Thyroid gland (tissue), 4 donors: ENCODE data around the gene LIN7A.

Source experiments
- POLR2A ChIP-seq, 2 donors: fragments of 450-650 bp; IDR thresholded peaks; one replicate each; pipeline ENCODE4 v1.6.1; 2017; ENCODE audit warnings: antibody characterized with exemption in 2 of 2, mild to moderate bottlenecking in 2 of 2, moderate library complexity in 1 of 2
- TF ChIP-seq, protein P1 (sequence below), 6 experiments: fragments of 200-600 bp in 3 of 6; fragments of 450-650 bp in 3 of 6; sonication (generic) in 3 of 6; IDR thresholded peaks; one replicate each; pipeline ENCODE4 v1.5.1; 2016 to 2019; ENCODE audit warnings: antibody characterized with exemption in 6 of 6, mild to moderate bottlenecking in 2 of 6, inconsistent platforms in 1 of 6, moderate library complexity in 1 of 6

DNA sequence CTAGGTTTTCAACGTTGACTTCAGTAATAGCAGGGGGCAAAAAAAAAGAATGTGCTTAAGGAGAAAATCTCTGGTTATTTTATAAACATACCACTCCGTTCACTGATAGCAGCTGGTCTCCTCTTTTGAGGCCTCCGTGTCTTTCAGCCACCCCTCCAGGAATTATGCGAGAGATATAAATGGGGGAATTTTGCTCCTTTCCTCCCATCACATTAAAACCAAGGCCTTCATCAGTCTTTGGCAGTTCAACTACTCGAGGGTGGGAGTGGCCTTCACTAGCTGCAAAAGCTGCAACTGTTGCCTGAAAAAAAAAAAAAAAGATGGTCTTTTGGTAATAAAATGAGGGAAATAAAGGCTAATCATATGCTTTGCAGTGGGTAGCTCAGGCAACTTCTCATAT, 92.1 kb downstream of the LIN7A start:
- TF ChIP-seq, protein P1, sequence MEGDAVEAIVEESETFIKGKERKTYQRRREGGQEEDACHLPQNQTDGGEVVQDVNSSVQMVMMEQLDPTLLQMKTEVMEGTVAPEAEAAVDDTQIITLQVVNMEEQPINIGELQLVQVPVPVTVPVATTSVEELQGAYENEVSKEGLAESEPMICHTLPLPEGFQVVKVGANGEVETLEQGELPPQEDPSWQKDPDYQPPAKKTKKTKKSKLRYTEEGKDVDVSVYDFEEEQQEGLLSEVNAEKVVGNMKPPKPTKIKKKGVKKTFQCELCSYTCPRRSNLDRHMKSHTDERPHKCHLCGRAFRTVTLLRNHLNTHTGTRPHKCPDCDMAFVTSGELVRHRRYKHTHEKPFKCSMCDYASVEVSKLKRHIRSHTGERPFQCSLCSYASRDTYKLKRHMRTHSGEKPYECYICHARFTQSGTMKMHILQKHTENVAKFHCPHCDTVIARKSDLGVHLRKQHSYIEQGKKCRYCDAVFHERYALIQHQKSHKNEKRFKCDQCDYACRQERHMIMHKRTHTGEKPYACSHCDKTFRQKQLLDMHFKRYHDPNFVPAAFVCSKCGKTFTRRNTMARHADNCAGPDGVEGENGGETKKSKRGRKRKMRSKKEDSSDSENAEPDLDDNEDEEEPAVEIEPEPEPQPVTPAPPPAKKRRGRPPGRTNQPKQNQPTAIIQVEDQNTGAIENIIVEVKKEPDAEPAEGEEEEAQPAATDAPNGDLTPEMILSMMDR (IDR thresholded peaks at IDR 0.05) = no peak
- no peak for TF ChIP-seq POLR2A (IDR thresholded peaks at IDR 0.05)
